Measurements from ENCODE around the gene MORN4. TPM values are rescaled to one million over a fixed set of nuclear protein-coding genes. Genes with fewer than 3 reads are reported as not detected.
"Not testable (repeated sequence)": the region's sequence is repeated elsewhere in the genome, so short reads cannot be mapped to it uniquely, and the experiment has no call there.

Gene MORN4
- total RNA-seq, 1 donor, result 5.6 TPM

DNA sequence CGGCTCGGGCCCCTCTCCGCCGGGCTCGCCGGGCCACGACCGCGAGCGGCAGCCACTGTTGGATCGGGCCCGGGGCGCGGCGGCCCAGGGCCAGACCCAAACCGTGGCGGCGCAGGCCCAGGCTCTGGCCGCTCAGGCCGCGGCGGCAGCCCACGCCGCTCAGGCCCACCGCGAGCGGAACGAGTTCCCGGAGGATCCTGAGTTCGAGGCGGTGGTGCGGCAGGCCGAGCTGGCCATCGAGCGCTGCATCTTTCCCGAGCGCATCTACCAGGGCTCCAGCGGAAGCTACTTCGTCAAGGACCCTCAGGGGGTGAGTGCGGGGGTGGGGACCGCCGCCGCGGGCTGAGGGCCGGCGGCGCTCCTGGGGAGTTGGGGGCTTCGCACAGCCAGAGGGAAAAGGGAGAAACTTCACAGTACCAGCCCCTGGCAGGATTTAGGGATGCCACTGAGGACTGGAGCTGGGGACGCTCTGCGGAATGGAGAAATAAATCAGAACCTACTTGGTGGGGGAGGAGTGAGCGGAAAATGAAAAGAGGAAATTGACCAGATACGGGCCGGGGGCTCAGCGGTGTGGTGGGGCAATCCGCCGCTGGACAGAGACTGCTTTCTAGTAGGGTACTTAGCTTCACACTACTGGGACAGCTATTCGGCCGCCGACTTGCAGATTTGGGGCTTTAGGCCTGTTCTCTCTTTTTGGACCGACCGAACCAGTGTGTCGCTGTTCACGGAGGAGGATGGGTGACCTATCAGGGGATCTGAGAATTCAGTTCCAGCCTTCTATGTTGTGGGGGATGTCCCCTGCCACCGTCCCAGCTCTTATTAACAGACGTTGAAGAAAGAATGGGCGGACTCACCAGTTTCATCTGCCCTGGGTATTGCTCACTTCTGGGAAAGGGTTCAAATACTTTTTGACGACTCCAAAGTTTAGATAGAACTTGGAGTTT, 7.8 kb upstream of the MORN4 start:
- peak overlapping the region; percentile 92 for H3K4me3 ChIP-seq (ENCODE audit: low read depth, low read length)
- TF ChIP-seq, protein P1, sequence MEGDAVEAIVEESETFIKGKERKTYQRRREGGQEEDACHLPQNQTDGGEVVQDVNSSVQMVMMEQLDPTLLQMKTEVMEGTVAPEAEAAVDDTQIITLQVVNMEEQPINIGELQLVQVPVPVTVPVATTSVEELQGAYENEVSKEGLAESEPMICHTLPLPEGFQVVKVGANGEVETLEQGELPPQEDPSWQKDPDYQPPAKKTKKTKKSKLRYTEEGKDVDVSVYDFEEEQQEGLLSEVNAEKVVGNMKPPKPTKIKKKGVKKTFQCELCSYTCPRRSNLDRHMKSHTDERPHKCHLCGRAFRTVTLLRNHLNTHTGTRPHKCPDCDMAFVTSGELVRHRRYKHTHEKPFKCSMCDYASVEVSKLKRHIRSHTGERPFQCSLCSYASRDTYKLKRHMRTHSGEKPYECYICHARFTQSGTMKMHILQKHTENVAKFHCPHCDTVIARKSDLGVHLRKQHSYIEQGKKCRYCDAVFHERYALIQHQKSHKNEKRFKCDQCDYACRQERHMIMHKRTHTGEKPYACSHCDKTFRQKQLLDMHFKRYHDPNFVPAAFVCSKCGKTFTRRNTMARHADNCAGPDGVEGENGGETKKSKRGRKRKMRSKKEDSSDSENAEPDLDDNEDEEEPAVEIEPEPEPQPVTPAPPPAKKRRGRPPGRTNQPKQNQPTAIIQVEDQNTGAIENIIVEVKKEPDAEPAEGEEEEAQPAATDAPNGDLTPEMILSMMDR (IDR thresholded peaks at IDR 0.05; ENCODE audit: insufficient read depth, low read depth, low read length), result no peak
- peak; percentile 48 for DNase-seq (ENCODE audit: low read depth)

DNA sequence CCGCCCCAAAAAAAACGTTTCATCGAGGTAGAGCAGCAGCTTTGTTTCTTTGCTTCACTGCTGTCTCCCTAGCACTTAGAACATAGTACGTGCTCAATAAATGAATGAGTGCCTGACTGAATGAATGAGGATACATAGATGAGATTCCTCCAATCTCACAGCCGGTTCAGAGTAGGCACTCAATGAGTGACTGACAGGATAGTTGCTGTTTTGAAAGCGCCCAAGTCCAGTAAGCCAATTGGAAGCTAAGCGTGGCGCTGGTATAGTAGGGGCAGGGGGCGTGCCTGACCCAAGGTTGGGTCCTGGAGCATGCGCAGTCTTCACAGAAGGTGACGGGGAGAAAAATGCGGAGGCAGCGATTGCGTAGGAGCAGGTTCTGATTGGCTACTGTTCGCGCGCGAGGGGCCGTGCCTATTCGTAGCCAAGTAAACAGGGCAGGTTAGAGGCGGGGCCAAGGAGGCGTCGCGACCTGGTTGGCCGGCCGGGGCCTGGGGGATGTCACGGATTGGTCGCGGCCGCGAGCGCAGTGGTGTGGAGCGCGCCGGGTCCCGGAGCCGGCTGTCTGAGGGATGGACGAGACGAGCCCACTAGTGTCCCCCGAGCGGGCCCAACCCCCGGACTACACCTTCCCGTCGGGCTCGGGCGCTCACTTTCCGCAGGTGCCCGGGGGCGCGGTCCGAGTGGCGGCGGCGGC, 7.0 kb upstream of the MORN4 start, which contains the start of gene PI4K2A:
PI4K2A (plus strand) TSS at position 498 of the 694 bp plus-strand sequence; CDS start at position 570, 72 bp downstream.
- TF ChIP-seq, protein P1 (IDR thresholded peaks at IDR 0.05; ENCODE audit: insufficient read depth, low read depth, low read length), result no peak
- peak; percentile 99 for DNase-seq (ENCODE audit: low read depth)
- H3K4me3 ChIP-seq (ENCODE audit: low read depth, low read length), result peak within 1 kb of the TSS; percentile 92

DNA sequence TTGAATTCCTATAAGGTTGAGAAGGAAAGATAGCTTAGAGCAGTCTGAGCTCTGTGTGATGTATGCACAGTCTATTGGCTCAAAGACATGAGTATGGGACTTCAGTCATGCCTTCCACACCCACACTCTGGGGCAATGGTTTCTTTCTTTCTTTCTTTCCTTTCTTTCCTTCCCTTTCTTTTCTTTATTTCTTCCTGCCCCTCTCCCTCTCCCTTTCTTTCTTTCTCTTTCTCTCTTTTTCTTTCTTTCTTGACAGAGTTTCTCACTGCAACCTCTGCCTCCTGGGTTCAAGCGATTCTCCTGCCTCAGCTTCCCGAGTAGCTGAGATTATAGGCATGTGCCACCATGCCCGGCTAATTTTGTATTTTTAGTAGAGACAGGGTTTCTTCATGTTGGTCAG, 5.8 kb upstream of the MORN4 start:
- not testable (repeated sequence) for H3K4me3 ChIP-seq (ENCODE audit: low read depth, low read length); DNase-seq (ENCODE audit: low read depth)

DNA sequence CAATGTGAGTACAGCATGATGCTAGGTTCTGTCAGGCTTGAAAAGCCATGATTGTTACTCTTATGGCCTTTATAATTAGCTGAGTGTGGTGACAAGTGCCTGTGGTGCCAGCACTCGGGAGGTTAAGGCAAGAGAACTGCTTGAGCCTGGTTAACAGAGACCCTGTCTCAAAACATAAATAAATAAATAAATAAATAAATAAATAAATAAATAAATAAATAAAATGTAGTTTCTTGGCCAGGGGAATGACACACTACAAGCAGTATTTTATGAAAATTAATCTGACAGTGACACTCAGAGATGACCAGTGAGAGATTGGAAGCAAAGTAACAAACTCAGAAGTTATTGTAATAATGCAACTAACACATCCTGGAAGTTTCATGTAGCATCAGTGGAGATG, 2.3 kb upstream of the MORN4 start:
- TF ChIP-seq, protein P1 (IDR thresholded peaks at IDR 0.05; ENCODE audit: insufficient read depth, low read depth, low read length), result no peak
- H3K4me3 ChIP-seq (ENCODE audit: low read depth, low read length), result no peak overlapping the region
- no peak for DNase-seq (ENCODE audit: low read depth)

DNA sequence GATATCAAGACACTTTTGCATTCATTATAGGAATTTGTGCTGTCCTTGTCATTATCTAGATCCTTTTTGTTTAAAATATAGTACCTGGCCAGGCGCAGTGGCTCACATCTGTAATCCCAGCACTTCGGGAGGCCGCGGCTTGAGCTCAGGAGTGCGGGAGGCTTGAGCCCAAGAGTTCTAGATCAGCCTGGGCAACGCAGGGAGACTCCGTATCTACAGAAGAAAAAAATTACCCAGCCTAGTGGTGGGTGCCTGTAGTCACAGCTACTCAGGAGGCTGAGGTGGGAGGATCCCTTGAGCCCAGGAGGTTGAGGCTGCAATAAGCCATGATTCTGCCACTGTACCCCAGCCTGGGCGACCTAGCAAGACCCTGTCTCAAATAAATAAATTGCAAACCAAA, 621 bp upstream of the MORN4 start:
- no peak for DNase-seq (ENCODE audit: low read depth)
- TF ChIP-seq, protein P1 (IDR thresholded peaks at IDR 0.05; ENCODE audit: insufficient read depth, low read depth, low read length), result peak; percentile 11
- peak overlapping the region; percentile 82 for H3K4me3 ChIP-seq (ENCODE audit: low read depth, low read length)

DNA sequence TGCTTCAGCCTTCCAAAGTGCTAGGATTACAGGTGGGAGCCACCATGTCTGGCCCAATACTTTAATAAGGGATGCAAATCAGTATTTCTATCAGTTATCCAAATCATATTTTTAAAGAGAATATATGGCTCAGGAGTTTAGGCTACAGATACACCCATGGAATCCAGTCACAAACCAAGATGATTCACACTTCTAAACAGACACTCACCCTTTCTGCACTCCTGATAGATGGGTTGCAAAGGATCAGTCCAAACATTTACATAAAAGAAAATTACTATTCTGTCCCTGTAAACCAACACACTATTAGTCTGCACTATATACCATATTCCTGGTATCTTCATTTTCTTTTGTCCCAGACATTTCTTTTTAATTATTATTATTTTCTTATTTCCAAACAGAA, 2.2 kb downstream of the MORN4 start:
- H3K4me3 ChIP-seq (ENCODE audit: low read depth, low read length), result no peak overlapping the region
- TF ChIP-seq, protein P1 (IDR thresholded peaks at IDR 0.05; ENCODE audit: insufficient read depth, low read depth, low read length), result no peak
- DNase-seq (ENCODE audit: low read depth), result no peak

DNA sequence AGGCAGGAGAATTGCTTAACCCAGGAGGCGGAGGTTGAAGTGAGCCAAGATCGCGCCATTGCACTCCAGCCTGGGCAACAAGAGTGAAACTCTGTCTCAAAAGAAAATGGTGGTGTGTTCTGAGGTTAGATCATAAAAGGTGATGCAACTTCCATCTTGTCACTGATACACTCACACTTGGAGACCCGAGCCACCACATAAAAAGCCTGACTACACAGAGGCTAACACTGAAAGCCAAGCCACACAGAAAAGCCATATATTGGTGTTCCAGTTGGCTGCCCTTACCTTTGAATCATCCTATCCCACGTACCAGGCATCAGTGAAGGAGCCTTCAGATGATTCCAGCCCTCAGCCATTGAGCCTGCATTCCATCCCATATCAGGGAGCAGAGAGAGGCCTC, 4.0 kb downstream of the MORN4 start:
- DNase-seq (ENCODE audit: low read depth), result no peak
- TF ChIP-seq, protein P1 (IDR thresholded peaks at IDR 0.05; ENCODE audit: insufficient read depth, low read depth, low read length), result no peak
- H3K4me3 ChIP-seq (ENCODE audit: low read depth, low read length), result no peak overlapping the region
